ENCODE results near the gene GJD3.
A peak's percentile ranks its signal among the peaks of the same experiment; 100 is the strongest.

- TF ChIP-seq POLR2A (IDR thresholded peaks at IDR 0.05; ENCODE audit: low read depth, low read length) (peak; percentile 35), JUN (IDR thresholded peaks at IDR 0.05; ENCODE audit: borderline replicate concordance, insufficient read depth, insufficient read length, low read depth) (no peak), MAX (IDR thresholded peaks at IDR 0.05; ENCODE audit: insufficient read depth, insufficient read length) (no peak), POLR2AphosphoS5 (IDR thresholded peaks at IDR 0.05; ENCODE audit: insufficient read depth, low read depth, low read length) (no peak), CTCF (IDR thresholded peaks at IDR 0.05; ENCODE audit: extremely low read depth in 1 of 2, insufficient read depth in 1 of 2, low read depth in 1 of 2, low read length in 2 of 2) (no peak), FOS (IDR thresholded peaks at IDR 0.05; ENCODE audit: borderline replicate concordance, insufficient read depth, low read length) (no peak)
Observed at GRCh38 chr17:40344421-40345160, 19.9 kb downstream of the GJD3 start.

Data from endothelial cell of umbilical vein (primary cell).